RCC 7860 (cell line): ENCODE measurements around the gene ALG2.

Experiments
- DNase-seq: peaks from one replicate; pipeline ENCODE4 v3.0.0-alpha.2; 2015; ENCODE audit warnings: low spot score
- FAIRE-seq: peaks from 2 replicates; lab custom pipeline; 2012; peaks lifted over from hg19 to GRCh38; lab: Jason Lieb, UNC

The ALG2 gene

GRCh38 chr9:99173570-99174504 lies 47.9 kb downstream of the ALG2 start:
- FAIRE-seq (no peak), DNase-seq (no peak)

- peak; percentile 85 for FAIRE-seq
- DNase-seq = peak; percentile 79
Observed at GRCh38 chr9:99172124-99173091, 49.3 kb downstream of the ALG2 start.

- FAIRE-seq (no peak), DNase-seq (no peak)
Observed at GRCh38 chr9:99171225-99172123, 50.3 kb downstream of the ALG2 start.

- no peak for FAIRE-seq
- no peak for DNase-seq
Observed at GRCh38 chr9:99169982-99170761, 51.6 kb downstream of the ALG2 start.

- FAIRE-seq (no peak), DNase-seq (no peak)
Observed at GRCh38 chr9:99169086-99169485, 52.7 kb downstream of the ALG2 start.

GRCh38 chr9:99167694-99168093 lies 54.0 kb downstream of the ALG2 start:
- DNase-seq (no peak), FAIRE-seq (no peak)

- FAIRE-seq = no peak
- no peak for DNase-seq
Observed at GRCh38 chr9:99167119-99167518, 54.6 kb downstream of the ALG2 start.
